ENCODE measurements around the gene HMX3.

The HMX3 gene

DNA sequence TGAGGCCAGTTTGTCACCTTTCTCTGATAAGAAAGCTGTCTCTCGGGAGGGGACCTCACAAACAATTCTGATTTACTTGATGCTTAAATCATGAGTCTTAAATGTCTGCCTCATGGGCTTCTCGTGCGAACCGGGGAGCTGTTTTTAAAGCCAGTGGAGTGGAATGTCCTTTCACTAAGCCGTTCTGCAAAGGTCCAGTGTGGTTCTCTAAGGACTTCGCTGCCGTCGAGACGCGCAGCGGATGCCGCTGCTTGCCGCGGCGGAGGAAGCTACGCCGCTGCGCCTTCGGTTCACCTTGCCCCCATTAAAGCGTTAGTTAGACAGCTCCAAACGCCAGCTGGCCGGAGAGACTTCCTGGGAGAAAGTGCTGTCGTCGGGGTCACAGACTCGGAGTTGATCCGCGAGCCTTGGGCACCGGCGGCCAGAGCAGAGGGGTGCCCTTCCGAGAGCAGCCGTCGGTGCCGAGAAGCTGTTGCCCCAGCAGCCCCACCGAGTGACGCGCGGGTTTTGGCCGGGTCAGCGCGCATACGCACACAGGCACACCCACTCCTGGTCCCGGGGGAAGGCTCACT, 1.3 kb upstream of the HMX3 start:
- DNase-seq (ENCODE audit: low read depth) = no peak

DNA sequence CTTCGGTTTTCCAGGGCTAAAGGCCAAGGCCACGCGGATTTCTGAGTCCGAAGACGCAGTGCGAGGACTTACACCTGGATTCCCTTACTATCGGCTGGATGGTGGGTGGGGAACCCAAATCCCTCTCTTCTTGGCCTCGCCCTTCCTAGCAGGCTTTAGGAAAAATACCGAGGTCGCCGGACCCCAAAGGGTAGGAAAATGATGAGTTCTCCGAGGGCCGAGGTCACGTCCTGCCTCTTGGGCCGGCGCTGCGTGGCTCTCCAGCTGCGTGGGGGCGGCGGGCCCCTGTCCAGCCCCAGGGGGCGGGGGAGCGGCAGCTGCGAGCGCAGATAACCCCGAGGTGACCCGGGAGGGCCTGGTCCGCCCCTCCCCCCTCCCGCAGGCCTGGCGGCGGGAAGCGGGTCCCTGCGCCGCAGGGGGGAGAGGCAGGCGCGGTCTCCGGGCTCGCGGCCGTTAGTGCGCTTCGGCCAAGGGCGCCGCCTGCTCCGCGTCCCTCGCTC, 805 bp upstream of the HMX3 start:
- DNase-seq (ENCODE audit: low read depth) = no peak

DNA sequence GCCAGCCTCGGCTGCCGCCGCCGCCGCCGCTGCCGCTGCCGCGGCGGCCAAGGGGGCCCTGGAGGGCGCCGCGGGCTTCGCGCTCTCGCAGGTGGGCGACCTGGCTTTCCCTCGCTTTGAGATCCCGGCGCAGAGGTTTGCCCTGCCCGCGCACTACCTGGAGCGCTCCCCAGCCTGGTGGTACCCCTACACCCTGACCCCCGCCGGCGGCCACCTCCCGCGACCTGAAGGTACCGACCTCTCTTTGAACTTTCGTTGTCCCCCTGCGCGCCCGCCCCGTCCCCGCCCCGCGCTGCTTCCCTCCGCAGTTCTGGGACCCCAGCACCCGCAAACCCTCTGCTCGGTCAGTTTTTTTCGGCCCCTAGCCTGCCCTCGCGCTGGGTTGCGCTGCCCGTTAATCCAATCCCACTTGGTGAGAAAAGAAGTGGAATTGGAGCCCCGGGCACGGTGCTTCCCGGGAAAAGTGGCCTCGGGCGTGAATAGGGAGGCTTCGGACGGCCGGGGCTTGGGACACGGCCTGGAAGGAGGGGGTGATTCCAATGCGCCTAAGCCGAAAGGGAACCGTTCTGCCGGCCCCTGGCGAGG, 543 bp downstream of the HMX3 start:
- DNase-seq (ENCODE audit: low read depth) = no peak

DNA sequence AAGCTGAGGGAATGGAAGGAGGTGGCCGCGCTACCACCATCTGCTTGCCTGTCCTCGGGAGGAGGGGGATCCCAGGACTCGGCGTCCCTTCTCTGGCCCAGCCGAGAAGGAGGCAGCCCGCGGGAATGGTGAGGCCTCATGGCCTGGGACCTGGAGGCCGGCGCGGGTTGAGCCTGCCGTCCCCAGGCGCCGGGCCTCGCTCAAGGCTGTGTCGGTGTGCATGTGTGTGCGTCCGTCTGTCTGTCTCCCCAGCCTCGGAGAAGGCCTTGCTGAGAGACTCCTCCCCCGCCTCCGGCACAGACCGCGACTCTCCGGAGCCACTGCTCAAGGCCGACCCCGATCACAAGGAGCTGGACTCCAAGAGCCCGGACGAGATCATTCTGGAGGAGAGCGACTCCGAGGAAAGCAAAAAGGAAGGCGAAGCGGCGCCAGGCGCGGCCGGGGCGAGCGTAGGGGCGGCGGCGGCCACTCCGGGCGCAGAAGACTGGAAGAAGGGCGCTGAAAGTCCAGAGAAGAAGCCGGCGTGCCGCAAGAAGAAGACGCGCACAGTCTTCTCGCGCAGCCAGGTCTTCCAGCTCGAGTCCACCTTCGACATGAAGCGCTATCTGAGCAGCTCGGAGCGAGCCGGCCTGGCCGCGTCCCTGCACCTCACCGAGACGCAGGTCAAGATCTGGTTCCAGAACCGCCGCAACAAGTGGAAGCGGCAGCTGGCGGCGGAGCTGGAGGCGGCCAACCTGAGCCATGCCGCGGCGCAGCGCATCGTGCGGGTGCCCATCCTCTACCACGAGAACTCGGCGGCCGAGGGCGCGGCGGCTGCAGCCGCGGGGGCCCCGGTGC, 1.3 kb downstream of the HMX3 start:
- DNase-seq (ENCODE audit: low read depth) = no peak

DNA sequence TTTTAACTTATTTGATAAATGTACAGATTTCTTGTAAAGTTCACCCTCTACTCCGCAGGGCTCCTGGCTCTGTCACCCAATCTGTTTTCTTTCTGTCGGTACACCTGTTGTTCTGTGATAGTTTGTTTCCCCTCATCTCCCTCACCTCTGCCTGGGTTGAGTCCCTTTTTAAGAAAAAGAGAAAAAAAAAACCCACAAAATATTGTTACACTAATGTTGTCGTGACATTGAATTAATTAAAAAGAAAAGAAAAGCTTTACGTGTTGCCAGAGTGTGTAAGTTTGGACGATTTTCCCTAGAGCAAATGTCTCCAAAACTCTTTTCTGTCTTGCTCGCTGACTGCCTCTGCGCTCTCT, 3.4 kb downstream of the HMX3 start:
- no peak for DNase-seq (ENCODE audit: low read depth)

DNA sequence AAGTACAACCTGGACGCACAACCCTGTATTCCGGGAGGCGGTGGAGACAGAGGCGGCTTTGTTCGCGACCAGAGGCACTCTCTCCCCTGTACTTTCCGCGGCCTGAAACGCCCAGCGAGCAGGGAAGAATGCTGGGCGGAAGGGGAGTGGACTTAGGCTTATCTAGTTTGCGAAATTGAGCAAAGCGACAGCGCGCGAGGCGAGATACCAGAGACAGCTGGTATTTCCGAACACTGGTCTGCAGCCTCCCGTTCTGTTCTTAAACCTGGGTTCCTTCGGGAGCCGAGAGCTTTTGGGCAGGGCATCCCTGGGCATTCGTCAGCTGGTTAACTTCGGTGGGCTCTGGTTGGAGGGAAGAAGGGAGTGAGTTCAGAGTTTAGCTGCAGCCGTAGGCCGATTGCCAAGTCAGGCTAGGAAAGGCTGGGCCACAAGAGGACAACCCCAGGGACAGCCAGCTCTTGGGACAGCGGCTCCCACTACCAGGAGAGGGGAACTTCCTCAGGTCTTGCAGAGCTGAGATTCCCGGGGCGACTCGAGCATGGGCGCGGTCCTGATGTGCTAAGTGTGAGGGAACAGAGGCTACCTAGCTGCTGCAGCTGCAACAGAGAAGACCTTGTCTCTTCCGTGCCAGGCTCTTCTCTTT, 3.9 kb downstream of the HMX3 start:
- DNase-seq (ENCODE audit: low read depth) = no peak

DNA sequence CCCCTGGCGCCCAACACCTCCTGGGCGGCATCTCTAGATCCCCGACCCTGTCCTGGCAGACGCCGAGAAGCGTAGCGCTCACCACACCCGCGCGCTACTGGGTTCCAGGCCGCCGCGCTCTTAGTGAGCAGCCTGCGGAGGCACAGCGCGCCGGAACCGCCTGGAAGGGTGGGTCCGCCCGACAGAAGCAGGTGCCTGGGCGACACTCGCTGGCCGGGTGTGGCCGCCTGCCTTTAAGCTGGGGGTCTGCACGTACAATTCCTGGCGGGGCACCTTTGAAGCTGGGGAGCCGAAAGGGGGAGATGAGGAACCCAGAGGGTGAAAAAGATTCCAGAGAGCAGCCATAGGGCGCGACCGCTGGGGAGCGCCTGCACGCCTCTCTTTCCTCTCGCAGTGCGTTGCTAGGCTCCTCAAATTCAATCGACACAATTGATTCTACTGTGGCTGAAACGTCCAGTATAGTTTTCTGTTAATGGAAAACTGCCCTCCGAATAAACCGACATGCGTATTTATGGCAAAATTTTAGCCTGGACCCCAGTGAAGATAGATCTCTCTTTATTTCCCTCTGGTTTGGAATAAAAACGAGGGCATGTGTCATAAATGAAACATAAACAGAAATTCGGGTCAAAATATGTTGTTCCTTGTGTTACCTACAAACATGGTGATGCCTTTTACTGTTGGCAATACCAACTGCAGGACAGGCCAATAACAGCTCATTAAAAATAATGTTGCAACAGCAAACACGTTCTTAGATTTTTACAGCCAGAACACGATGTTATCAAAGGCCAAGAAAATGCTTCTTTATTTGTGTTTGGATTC, 4.6 kb downstream of the HMX3 start:
- DNase-seq (ENCODE audit: low read depth) = no peak

DNA sequence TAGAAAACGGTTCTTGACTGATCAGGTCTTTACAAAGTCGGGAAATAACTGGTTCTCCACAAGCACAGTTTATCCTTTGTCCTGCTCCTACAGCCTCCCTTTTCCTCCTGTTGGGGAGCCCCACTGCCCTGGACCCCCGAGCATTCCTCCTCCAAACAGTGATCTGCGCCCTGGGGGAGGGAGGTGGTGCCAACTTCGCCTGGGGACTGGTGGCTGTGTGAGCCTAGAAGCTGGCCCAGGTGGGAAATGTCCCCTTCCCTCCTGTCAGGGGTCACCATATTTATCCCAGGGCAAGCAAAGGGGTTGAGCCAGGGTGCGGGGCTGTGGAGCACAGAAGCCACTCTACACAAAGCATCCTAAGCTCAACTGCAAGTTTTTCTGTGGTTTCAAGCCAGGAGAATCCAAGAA, 5.2 kb downstream of the HMX3 start:
- DNase-seq (ENCODE audit: low read depth) = no peak

DNA sequence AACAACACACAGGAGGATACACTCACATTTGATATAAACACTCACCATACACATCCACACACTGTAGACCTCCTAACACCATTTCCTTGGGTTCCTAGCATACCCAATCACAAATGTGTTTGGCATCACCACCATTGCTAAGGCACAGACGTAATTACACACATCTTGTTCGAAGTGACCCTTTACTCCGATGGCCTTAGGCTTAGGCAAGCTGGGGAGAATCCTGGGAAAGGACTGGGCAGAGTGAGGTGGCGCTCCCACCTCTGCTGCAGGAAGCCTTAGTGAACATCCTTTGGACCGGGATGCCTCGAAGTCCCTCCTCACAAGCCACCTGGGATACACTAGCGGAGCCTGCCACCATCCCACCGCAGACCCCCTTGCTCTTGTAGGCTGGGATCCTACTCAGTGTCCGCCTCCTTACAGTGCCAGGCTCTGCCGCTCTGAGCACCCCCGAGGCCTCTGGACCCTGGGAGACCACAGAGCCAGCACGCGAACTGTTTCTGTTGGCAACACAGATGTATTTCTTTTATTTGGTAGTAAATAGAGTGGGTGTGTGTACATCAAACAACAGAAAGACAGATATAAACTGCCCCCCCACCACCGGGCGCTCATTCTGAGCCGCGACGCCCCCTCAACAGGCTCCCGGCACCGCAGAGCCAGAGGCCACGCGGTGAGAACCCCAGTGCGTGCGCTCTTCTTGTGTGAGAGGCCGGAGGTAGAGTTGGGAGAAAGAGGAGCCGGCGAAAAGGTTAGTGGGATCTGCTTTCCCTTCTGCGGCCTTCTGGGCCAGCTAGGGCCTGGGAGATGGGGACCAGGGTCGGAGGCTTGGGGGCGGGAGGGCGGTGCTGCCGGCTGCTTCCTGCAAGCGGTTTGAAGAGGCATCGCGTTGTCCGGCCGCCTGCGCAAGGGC, 6.3 kb downstream of the HMX3 start:
- no peak for DNase-seq (ENCODE audit: low read depth)

DNA sequence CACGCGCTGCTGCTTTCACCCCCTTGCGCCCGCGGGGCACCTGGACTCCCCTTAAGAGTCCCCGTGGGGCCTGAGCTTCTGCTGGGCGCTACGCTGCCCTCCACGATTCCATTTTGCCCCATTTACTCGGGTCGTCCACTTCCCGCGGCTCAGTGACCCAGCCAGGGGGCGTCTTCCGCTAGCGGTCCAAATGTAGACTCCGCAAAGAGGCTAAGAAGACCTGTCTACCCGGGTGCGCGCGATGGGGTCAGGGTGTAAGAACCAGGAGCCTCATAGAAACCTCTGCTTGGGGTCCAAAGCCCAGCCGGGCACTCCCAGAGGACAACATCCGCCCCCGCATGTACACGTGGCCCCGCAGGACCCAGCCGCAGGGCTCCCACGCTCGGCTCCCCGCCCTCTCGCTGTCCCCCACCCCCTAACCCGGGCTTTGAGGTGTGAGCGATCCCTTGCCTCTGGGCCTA, 7.0 kb downstream of the HMX3 start:
- no peak for DNase-seq (ENCODE audit: low read depth)

DNA sequence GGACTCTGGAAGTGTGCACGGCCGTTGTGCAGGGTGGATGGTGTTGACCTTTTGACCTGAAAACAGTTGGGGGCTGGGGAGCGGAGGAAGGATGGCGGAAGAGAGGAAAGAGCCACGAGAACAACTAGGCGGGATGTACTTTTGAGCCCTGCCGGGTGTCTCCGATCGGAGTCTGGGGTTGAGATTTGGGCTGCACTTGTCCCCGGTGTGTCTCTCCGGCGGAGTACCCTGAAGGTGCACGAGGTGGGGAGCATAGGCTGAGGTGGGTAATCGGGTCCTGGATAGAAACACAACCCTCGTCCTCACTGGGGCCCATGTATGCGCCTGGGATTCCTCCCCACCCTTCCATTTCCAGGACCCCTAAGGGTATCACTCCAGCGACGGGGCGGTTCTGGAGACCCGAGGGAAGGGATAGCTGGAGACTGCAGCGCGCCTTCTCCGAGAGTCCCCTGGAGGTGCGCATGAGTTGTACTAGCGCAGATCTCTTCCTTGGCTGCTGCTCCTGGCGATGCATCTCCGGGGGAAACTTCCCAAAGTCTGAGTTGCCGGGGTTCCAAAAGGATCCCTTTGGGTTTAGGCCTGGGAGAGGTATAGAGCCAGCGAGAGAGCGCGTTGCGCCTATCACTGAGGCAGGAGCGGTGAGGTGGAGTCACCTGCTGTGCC, 7.5 kb downstream of the HMX3 start:
- DNase-seq (ENCODE audit: low read depth) = no peak

DNA sequence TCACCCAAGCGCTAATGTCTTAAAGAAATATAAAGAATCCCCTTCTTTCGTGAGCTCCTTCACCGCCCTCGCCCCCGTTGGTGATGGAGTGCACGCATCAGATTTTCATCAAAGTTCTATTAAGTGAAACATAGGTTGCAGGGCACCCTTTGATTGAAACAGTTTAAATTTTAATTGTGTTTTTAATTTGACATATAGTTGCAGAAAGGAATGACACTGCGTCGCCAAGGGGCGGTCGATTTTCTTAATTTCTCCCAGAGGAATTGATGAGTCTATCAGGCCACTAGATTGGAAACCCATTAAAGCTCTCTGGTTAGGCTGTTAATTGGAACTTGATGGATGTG, 8.0 kb downstream of the HMX3 start:
- no peak for DNase-seq (ENCODE audit: low read depth)

DNA sequence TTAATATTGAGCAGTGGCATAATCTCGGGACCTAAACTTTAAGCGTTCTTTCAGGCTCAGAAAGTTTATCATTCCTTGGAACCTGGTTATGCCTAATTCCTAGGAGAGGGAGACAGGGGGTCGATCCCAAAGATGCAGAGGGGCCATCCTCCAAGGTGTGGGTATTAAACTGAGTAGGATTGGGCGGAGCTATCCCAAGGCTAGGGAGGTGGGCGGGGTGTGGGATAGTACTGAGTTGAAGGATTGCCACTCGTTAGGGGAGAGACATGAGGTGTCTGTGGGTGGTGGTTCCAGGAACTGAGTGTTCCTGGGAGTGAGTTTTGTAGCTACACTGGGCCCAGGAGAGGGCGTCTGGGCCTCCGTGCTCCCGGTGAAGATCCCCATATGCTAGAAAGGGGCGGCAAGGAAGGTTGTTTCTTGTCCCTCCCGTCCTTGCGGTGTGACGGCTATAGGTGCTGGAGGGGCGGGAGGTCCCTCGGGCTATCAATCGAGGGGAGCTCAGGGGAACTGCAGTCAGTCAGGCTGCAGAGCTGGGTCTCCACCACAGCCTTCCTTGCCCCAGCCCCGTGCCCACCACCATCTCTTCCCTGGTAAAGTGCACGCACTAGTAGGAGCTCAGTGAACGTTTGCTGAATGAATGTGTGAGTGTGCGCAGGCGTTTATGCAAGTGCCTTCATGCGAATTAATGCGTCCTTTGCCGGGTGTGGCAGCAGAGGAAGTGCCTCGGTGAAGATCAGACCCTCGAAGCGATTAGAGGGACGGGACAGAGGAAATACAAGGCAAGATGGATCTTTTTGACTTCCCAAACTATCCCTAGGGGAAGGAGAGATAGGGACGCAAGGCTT, 9.1 kb downstream of the HMX3 start:
- no peak for DNase-seq (ENCODE audit: low read depth)

DNA sequence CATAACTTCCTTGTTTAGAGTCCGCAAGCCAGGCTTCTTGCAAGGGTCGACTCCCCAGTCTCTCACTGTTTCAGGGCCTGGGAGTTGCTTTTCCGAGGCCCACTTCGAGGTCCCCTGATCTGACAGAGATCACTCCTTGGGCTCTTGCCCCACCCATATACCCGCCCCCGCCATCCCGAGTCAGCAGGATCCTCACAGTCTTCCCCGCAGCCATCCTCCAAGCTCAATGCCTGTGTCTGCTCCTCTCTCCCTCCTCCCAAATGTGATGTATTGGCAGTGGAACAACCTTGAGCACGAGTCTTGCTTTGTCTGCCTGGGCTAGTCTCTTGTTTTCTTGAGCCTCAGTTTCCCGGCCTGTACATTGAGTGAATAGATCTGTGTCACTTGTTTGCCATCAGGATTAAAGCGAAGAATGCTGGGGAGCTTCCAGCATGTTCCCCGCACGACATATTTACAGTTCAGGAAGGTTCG, 9.8 kb downstream of the HMX3 start:
- DNase-seq (ENCODE audit: low read depth) = no peak

DNA sequence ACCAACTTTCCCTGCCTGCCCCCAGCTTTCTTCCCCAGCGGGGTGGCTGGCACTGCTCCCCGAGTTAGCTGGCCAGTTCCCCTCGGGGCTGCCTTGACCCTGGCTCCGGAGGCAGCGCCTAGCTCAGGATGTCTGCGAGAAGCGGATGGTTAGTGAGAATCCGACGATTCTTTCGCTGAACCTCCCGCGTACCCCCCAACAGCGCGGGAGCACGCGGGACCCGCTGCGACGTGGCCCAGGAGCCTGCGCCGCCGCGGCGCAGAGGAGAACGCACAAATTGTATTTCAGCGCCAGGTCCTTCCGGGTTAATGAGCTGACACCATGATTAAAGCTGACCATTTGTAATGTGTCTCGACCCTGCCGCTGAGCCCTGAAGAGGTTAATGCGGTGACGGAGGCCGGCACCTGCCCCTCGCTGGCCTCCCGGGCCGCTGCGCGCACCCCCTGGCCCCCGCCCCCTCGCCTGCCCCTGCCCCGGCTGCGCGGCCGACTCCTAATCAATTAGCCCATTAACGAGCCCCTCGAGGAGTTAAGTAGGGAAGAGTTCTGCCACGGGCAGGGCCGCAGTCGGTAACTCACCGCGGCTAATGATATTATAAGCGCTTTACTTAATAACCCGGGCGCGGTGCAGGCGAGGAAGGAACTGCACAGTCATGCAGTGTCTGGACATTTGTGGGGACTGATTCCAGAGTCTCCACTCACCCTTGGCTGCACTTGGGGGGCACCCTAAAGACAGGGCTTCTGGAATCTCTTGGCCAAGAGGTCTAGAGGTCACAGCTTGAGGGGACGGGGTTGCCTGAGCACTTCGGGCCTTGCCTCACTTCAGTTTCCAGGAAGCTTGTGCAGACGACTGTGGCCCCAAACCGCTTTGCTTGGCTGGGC, 10.5 kb downstream of the HMX3 start:
- no peak for DNase-seq (ENCODE audit: low read depth)

DNA sequence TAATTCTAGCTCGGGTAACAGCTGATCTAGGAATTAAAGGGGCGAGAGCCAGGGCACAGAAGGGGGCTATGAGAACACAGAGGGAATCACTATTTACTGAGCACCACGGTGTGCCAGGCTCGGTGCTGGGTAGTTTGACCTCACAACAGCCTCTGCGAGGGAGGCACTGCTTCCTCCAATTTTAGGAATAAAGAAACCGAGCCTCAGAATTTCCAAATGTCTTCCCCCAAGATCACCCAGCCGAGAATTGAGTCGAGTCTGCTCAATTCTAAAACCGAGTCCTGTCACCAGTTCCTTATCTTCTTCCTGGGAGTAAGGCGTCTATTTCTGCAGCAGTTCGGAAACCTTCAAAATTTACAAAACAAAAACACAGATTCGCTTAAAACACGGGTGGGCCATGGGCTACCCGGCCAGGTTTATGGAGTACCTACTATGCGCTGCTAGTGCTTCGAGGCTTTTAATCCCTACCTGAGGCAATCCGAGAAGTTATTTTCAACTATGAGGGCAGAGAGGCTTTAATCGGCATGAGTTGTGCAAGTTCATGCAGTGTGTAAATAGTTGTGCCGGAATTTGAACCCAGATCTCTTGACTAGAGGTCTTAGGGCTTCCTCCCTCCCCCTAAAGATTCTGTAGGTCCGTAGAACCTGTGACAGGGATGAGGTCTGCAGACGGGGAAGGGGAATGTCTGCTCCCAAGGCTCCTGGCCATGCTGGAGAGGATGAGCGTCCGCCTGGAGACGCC, 11.3 kb downstream of the HMX3 start:
- no peak for DNase-seq (ENCODE audit: low read depth)

DNA sequence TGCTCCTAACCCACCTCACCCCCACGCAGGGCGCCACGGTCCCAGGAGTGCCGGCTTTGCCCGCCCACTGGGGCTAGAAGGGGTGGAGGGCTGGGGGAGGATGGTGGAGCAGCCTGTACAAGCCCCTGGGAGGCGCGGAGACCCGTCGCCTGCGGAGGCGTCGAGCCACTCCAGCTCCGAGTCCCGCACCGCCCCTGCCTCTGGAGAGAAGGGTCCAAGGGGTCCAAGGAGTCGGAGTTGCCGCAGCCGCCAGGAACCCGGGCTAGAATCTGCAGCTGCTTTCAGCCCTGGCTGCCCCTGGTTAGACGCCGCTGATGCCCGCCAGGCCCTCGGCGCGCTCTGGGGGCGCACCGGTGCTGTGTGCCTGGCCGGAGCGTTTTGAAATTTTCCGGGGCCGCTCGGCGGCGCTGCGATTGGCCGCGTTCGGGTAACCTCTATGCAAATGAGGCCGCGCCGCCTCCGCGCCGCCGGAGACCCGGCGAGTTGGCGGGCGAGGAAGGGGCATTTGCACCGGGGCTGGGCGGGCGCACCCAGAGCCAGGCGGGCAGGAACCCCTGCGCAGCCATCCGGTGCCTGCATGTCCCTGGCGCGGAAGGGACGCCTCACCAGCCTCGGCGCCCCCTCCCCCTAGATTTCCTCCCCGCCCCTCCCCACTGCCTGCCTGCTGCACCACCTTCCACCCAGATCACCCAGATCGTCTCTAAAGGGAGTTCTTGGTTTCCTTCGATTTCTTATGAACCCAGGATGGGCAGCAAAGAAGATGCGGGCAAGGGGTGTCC, 12.1 kb downstream of the HMX3 start, which contains the start of gene HMX2:
Gene HMX2 (plus strand): TSS at position 502 of the 779 bp plus-strand sequence. CDS start 243 bp downstream, at position 745.
- DNase-seq (ENCODE audit: low read depth) = no peak
